A673 (cell line): ENCODE measurements around the gene TGFB1I1.

Experiments
- CTCF ChIP-seq: fragments of 300-800, 200-600 bp; sonication (generic); conservative IDR thresholded peaks from 2 replicates; pipeline ENCODE4 v1.5.1; 2017; ENCODE audit warnings: low read depth, mild to moderate bottlenecking, antibody characterized with exemption, low read length, moderate library complexity, mixed read lengths
- EZH2 ChIP-seq: fragments of 200-600 bp; sonication (generic); IDR thresholded peaks from 2 replicates; pipeline ENCODE4 v1.6.1; 2017; ENCODE audit warnings: borderline replicate concordance, low read depth, mild to moderate bottlenecking, mixed read lengths, antibody characterized with exemption, low read length; ENCODE audit not compliant: poor library complexity, severe bottlenecking

GRCh38 chr16:31478956-31479355 is 7.0 kb downstream of the TGFB1I1 start:
- TF ChIP-seq CTCF (no peak), EZH2 (no peak)
